GM12878 (cell line): ENCODE data around the gene HOPX.

Experiments
- ATF7 ChIP-seq: fragments of 450-650 bp; IDR thresholded peaks from 2 replicates; pipeline ENCODE4 v1.6.1; 2016; ENCODE audit warnings: low read depth, mild to moderate bottlenecking
- EGR1 ChIP-seq, 2 experiments: IDR thresholded peaks; 1 replicate in 1 of 2; 2 replicates in 1 of 2; pipeline ENCODE4 v1.6.1; 2011 to 2012; ENCODE audit warnings: low read depth in 2 of 2, low read length in 2 of 2, borderline replicate concordance in 1 of 2, mild to moderate bottlenecking in 1 of 2, moderate library complexity in 1 of 2
- NFIC ChIP-seq: IDR thresholded peaks from 2 replicates; pipeline ENCODE4 v1.6.1; 2012; ENCODE audit warnings: low read depth, mild to moderate bottlenecking, inconsistent platforms, low read length, moderate library complexity
- POLR2A ChIP-seq: IDR thresholded peaks from 2 replicates; pipeline ENCODE4 v1.6.1; 2011; ENCODE audit warnings: low read depth, mild to moderate bottlenecking, low read length
- RCOR1 ChIP-seq: conservative IDR thresholded peaks from 2 replicates; pipeline ENCODE4 v1.6.1; 2012; ENCODE audit warnings: low read depth, low read length, improper control_type of control experiment
- SIX5 ChIP-seq: IDR thresholded peaks from 2 replicates; pipeline ENCODE4 v1.6.1; 2011; ENCODE audit warnings: mild to moderate bottlenecking, low read depth, low read length, moderate library complexity; ENCODE audit not compliant: severe bottlenecking
- TCF7 ChIP-seq: IDR thresholded peaks from 2 replicates; pipeline ENCODE4 v1.6.1; 2014; ENCODE audit warnings: antibody characterized with exemption, borderline replicate concordance
- TF ChIP-seq, protein P1 (sequence below): IDR thresholded peaks from 2 replicates; pipeline ENCODE4 v1.6.1; 2012; ENCODE audit warnings: mild to moderate bottlenecking, low read depth, low read length
- TF ChIP-seq, protein P2 (sequence below), 3 experiments: IDR thresholded peaks in 2 of 3; conservative IDR thresholded peaks in 1 of 3; 2 replicates each; pipeline ENCODE4 v1.5.1; 2011; ENCODE audit warnings: low read depth in 3 of 3, low read length in 3 of 3, mild to moderate bottlenecking in 3 of 3, control low read depth in 2 of 3, moderate library complexity in 2 of 3, inconsistent platforms in 1 of 3, mixed read lengths in 1 of 3; ENCODE audit not compliant: control insufficient read depth in 2 of 3, insufficient read depth in 1 of 3; ENCODE audit errors: extremely low read depth in 1 of 3
- TF ChIP-seq, protein P3 (sequence below): fragments of 450-650 bp; IDR thresholded peaks from 2 replicates; pipeline ENCODE4 v1.6.1; 2018; ENCODE audit warnings: mild to moderate bottlenecking, low read depth, moderate library complexity; ENCODE audit not compliant: partially characterized antibody
- TF ChIP-seq, protein P4 (sequence below): IDR thresholded peaks from 2 replicates; pipeline ENCODE4 v1.6.1; 2011; ENCODE audit warnings: low read depth, low read length, improper control_type of control experiment, borderline replicate concordance

DNA sequence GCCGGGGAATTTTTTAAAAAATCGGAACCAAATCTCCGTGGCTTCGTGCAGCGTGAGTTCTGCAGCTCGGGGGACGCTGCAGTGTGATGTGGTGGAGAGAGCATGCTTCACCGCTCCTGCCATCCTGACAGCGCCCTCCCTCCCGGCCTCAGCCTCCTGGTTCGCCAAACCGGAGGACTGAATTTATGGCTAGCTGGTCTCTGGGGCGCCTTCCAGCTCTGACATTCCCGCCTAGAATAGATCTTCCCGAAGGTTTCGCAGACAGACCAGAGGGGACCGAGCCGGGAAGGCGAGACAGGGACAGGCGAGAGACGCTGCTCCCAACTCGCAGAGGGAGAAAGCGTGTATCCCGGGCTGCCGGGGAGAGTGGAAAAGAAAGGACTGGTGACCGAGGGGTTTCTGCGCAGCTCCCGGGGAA, 25.9 kb downstream of the HOPX start:
- TF ChIP-seq SIX5 (no peak), EGR1 (IDR thresholded peaks at IDR 0.05; ENCODE audit: borderline replicate concordance in 1 of 2, low read depth in 2 of 2, low read length in 2 of 2) (no peak), POLR2A (no peak), ATF7 (no peak), RCOR1 (no peak), NFIC (no peak), TCF7 (no peak)
- TF ChIP-seq, protein P1, sequence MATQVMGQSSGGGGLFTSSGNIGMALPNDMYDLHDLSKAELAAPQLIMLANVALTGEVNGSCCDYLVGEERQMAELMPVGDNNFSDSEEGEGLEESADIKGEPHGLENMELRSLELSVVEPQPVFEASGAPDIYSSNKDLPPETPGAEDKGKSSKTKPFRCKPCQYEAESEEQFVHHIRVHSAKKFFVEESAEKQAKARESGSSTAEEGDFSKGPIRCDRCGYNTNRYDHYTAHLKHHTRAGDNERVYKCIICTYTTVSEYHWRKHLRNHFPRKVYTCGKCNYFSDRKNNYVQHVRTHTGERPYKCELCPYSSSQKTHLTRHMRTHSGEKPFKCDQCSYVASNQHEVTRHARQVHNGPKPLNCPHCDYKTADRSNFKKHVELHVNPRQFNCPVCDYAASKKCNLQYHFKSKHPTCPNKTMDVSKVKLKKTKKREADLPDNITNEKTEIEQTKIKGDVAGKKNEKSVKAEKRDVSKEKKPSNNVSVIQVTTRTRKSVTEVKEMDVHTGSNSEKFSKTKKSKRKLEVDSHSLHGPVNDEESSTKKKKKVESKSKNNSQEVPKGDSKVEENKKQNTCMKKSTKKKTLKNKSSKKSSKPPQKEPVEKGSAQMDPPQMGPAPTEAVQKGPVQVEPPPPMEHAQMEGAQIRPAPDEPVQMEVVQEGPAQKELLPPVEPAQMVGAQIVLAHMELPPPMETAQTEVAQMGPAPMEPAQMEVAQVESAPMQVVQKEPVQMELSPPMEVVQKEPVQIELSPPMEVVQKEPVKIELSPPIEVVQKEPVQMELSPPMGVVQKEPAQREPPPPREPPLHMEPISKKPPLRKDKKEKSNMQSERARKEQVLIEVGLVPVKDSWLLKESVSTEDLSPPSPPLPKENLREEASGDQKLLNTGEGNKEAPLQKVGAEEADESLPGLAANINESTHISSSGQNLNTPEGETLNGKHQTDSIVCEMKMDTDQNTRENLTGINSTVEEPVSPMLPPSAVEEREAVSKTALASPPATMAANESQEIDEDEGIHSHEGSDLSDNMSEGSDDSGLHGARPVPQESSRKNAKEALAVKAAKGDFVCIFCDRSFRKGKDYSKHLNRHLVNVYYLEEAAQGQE = no peak
- TF ChIP-seq, protein P2, sequence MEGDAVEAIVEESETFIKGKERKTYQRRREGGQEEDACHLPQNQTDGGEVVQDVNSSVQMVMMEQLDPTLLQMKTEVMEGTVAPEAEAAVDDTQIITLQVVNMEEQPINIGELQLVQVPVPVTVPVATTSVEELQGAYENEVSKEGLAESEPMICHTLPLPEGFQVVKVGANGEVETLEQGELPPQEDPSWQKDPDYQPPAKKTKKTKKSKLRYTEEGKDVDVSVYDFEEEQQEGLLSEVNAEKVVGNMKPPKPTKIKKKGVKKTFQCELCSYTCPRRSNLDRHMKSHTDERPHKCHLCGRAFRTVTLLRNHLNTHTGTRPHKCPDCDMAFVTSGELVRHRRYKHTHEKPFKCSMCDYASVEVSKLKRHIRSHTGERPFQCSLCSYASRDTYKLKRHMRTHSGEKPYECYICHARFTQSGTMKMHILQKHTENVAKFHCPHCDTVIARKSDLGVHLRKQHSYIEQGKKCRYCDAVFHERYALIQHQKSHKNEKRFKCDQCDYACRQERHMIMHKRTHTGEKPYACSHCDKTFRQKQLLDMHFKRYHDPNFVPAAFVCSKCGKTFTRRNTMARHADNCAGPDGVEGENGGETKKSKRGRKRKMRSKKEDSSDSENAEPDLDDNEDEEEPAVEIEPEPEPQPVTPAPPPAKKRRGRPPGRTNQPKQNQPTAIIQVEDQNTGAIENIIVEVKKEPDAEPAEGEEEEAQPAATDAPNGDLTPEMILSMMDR (IDR thresholded peaks at IDR 0.05 in 2 of 3, conservative IDR thresholded peaks at IDR 0.05 in 1 of 3; ENCODE audit: control insufficient read depth in 2 of 3, extremely low read depth in 1 of 3, insufficient read depth in 1 of 3, low read depth in 3 of 3, low read length in 3 of 3) = no peak
- TF ChIP-seq, protein P3, sequence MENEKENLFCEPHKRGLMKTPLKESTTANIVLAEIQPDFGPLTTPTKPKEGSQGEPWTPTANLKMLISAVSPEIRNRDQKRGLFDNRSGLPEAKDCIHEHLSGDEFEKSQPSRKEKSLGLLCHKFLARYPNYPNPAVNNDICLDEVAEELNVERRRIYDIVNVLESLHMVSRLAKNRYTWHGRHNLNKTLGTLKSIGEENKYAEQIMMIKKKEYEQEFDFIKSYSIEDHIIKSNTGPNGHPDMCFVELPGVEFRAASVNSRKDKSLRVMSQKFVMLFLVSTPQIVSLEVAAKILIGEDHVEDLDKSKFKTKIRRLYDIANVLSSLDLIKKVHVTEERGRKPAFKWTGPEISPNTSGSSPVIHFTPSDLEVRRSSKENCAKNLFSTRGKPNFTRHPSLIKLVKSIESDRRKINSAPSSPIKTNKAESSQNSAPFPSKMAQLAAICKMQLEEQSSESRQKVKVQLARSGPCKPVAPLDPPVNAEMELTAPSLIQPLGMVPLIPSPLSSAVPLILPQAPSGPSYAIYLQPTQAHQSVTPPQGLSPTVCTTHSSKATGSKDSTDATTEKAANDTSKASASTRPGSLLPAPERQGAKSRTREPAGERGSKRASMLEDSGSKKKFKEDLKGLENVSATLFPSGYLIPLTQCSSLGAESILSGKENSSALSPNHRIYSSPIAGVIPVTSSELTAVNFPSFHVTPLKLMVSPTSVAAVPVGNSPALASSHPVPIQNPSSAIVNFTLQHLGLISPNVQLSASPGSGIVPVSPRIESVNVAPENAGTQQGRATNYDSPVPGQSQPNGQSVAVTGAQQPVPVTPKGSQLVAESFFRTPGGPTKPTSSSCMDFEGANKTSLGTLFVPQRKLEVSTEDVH = no peak
- TF ChIP-seq, protein P4, sequence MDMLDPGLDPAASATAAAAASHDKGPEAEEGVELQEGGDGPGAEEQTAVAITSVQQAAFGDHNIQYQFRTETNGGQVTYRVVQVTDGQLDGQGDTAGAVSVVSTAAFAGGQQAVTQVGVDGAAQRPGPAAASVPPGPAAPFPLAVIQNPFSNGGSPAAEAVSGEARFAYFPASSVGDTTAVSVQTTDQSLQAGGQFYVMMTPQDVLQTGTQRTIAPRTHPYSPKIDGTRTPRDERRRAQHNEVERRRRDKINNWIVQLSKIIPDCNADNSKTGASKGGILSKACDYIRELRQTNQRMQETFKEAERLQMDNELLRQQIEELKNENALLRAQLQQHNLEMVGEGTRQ = no peak
